B cell (primary cell): Measurements from ENCODE around the gene CACNA1G. TPM values are rescaled to one million over a fixed set of nuclear protein-coding genes. Genes with fewer than 3 reads are reported as not detected.

Experiments used
- ATAC-seq: fragments of 200-7000 bp; cut with Tn5 transposase; one replicate; pipeline ENCODE4 v1.10.0; 2021; ENCODE audit warnings: low read depth, mild to moderate bottlenecking, moderate number of reproducible peaks, moderate library complexity
- CTCF ChIA-PET: fragments of 350-600 bp; sonication (Branson Sonifier 250); formaldehyde crosslinking; loops from one replicate; lab custom pipeline; 2021; ENCODE audit warnings: antibody characterized with exemption, inconsistent platforms; lab: Charles Lee
- POLR2A ChIA-PET: fragments of 350-600 bp; sonication (Branson Sonifier 250); formaldehyde crosslinking; loops from one replicate; lab custom pipeline; 2021; ENCODE audit warnings: antibody characterized with exemption; lab: Charles Lee
- DNase-seq: peaks from one replicate; pipeline ENCODE4 v3.0.0; 2013
- H2AFZ ChIP-seq: 2 replicates; pipeline ENCODE4 v1.6.1; 2012; ENCODE audit warnings: mild to moderate bottlenecking, low read depth, low read length; ENCODE audit not compliant: insufficient read depth, poor library complexity, severe bottlenecking
- H3K27ac ChIP-seq, 2 donors: 1 replicate in 1 of 2; 2 replicates in 1 of 2; pipeline ENCODE4 v1.5.1; 2012 to 2013; ENCODE audit warnings: low read length in 2 of 2, mild to moderate bottlenecking in 2 of 2, moderate library complexity in 1 of 2
- H3K27me3 ChIP-seq, 4 experiments: fragments of 200-600 bp in 1 of 4; sonication (generic) in 1 of 4; replicated peaks in 1 of 4; 1 replicate in 2 of 4; 2 replicates in 2 of 4; pipeline versions ENCODE4 v1.6.1 to v1.7.0; 2013 to 2016; ENCODE audit warnings: low read length in 3 of 4, mild to moderate bottlenecking in 2 of 4, mixed read lengths in 1 of 4, moderate library complexity in 1 of 4; ENCODE audit not compliant: insufficient read depth in 4 of 4, control insufficient read depth in 3 of 4; ENCODE audit errors: control extremely low read depth in 1 of 4
- H3K36me3 ChIP-seq, 2 experiments: replicated peaks in 1 of 2; 1 replicate in 1 of 2; 2 replicates in 1 of 2; pipeline versions ENCODE4 v1.6.1 to v1.7.1; 2013; ENCODE audit warnings: low read length in 1 of 2; ENCODE audit not compliant: insufficient read depth in 2 of 2, control insufficient read depth in 1 of 2; ENCODE audit errors: control extremely low read depth in 1 of 2, extremely low read depth in 1 of 2
- H3K4me1 ChIP-seq, 2 donors: fragments of 200-600 bp in 1 of 2; sonication (generic) in 1 of 2; 1 replicate in 1 of 2; 2 replicates in 1 of 2; pipeline versions ENCODE4 v1.5.1 to v1.6.1; 2013 to 2017; ENCODE audit warnings: low read length in 2 of 2; ENCODE audit not compliant: control insufficient read depth in 2 of 2, insufficient read depth in 2 of 2
- H3K4me2 ChIP-seq: replicated peaks from 2 replicates; pipeline ENCODE3; 2012; ENCODE audit warnings: mild to moderate bottlenecking, low read depth, low read length; ENCODE audit not compliant: poor library complexity, severe bottlenecking
- H3K4me3 ChIP-seq, 5 experiments: fragments of 200-600 bp in 1 of 5; sonication (generic) in 1 of 5; 1 replicate in 3 of 5; 2 replicates in 2 of 5; pipeline versions ENCODE4 v1.5.1 to v1.7.0; 2011 to 2016; ENCODE audit warnings: low read length in 4 of 5, mild to moderate bottlenecking in 4 of 5, low read depth in 2 of 5, control low read depth in 1 of 5, moderate library complexity in 1 of 5; ENCODE audit not compliant: insufficient read depth in 1 of 5; ENCODE audit errors: control extremely low read depth in 1 of 5, extremely low read depth in 1 of 5
- H3K79me2 ChIP-seq: fragments of 200-600 bp; sonication (generic); one replicate; pipeline ENCODE4 v1.6.0; 2016; ENCODE audit warnings: low read length; ENCODE audit not compliant: control insufficient read depth, insufficient read depth
- H3K9ac ChIP-seq: fragments of 200-600 bp; sonication (generic); 2 replicates; pipeline ENCODE4 v1.6.1; 2017; ENCODE audit warnings: mild to moderate bottlenecking, low read length, moderate library complexity
- H3K9me3 ChIP-seq, 3 donors: one replicate each; pipeline versions ENCODE4 v1.6.1 to v1.7.1; 2013; ENCODE audit warnings: low read length in 2 of 3; ENCODE audit not compliant: control insufficient read depth in 2 of 3, insufficient read depth in 1 of 3; ENCODE audit errors: control extremely low read depth in 1 of 3
- H4K20me1 ChIP-seq: 2 replicates; pipeline ENCODE4 v1.6.0; 2012; ENCODE audit warnings: mild to moderate bottlenecking, low read length; ENCODE audit not compliant: insufficient read depth, control insufficient read depth, poor library complexity, severe bottlenecking
- H3K27ac Mint-ChIP-seq: one replicate; pipeline ENCODE4 v1.8.0; 2021; ENCODE audit warnings: mixed read lengths
- H3K27me3 Mint-ChIP-seq: one replicate; pipeline ENCODE4 v1.8.0; 2021; ENCODE audit warnings: mixed read lengths
- H3K4me1 Mint-ChIP-seq: one replicate; pipeline ENCODE4 v1.8.0; 2021; ENCODE audit warnings: mixed read lengths
- H3K4me3 Mint-ChIP-seq: one replicate; pipeline ENCODE4 v1.8.0; 2021; ENCODE audit warnings: mixed read lengths
- H3K9me3 Mint-ChIP-seq: one replicate; pipeline ENCODE4 v1.8.0; 2022; ENCODE audit warnings: mixed read lengths; ENCODE audit not compliant: insufficient read depth
- EZH2 ChIP-seq: IDR thresholded peaks from 2 replicates; pipeline ENCODE4 v1.6.1; 2012; ENCODE audit warnings: borderline replicate concordance, low read depth, mild to moderate bottlenecking, moderate library complexity, low read length; ENCODE audit not compliant: insufficient read depth, poor library complexity, severe bottlenecking
- WGBS: methylation state at CpG from one replicate; pipeline ENCODE4 v1.1.5; 2013; ENCODE audit warnings: missing lambda C conversion rate; ENCODE audit not compliant: insufficient coverage; 5-methylcytosine and 5-hydroxymethylcytosine counted together
- intact Hi-C: fragments of 100-400 bp; cut with micrococcal nuclease; formaldehyde crosslinking; loops from one replicate; pipeline ENCODE4 v1.10.0; 2022
- polyA plus RNA-seq: library from polyadenylated mRNA; depleted of rRNA; stranded (reverse); fragments of >200 nt; gene quantifications from 2 replicates; pipeline ENCODE4 v1.2.3, GENCODE V29; 2012
- total RNA-seq, 2 donors: library from RNA; stranded (reverse); fragments of 120-200 nt in 1 of 2; gene quantifications; 1 replicate in 1 of 2; 2 replicates in 1 of 2; pipeline versions ENCODE4 v1.2.3 to v1.2.4, GENCODE V29; 2013 to 2022
- TF ChIP-seq, protein P1 (sequence below): fragments of 200-600 bp; IDR thresholded peaks from one replicate; pipeline ENCODE4 v1.8.0; 2022; ENCODE audit warnings: antibody characterized with exemption, mild to moderate bottlenecking

The CACNA1G gene
- total and polyA plus RNA-seq, 2 donors (not counting 1 experiment from before 2014, with no cell fraction given), result 0.12 TPM; not detected in 1

DNA sequence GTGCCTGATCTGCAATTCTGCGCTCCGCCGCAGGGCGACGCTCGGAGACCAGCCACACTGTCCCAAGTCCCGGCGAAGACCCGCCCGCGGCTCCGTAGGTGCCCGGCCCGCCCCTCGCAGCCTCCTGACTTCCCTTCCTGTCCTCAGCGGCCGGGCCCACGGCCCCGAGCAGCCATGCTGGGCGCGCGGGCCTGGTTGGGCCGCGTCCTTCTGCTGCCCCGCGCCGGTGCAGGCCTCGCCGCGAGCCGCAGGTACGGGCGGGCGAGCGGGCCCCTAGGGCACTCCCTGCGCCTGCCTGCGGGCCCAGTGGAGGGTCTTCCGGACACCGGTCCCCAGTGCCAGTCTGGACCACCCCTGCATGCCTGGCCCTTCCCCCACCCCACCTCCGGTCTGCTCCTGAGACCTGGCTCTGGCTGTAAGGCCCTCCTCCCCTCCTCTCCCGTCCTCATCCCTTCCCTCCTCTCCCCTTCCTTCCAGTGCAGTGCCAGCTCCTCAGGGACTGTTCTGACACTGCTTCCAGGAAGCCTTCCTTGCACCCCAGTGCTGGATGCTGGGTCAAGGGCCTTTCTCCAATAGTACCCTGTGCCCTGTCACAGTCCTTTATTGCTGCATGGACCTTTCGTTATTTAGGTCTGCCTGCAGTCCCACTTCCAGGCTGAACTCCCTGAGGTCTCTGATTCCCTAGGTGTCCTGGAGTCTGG, 13.3 kb upstream of the CACNA1G start, which contains the start of gene SPATA20:
Gene SPATA20, plus strand, starts transcription at position 140 of the 701 bp plus-strand sequence. Its CDS starts 35 bp downstream, at position 175.
- intact Hi-C loops, result loop anchor here (1.0 to 5.0 kb wide), 4 partner anchors 13 to 620 kb away; partner anchors contain the start of genes CACNA1G and NME2
- peaks cover 0 to 11% (median 5%) of the 10 kb centered on the region in 4 experiments for H3K27me3 ChIP-seq
- H3K4me2 ChIP-seq, result peak within 1 kb of the TSS; percentile 94
- peak within 1 kb of the TSS; percentile 68 for H3K9ac ChIP-seq
- Mint-ChIP-seq H3K27me3 (peaks cover 7% of the 10 kb centered on the region), H3K4me3 (peak within 1 kb of the TSS; percentile 84), H3K4me1 (peaks cover 19% of the 10 kb centered on the region), H3K9me3 (no peaks in the 10 kb centered on the region), H3K27ac (peak within 1 kb of the TSS; percentile 78)
- WGBS, result 4% methylated on average over 42 of the region's 42 CpGs
- ATAC-seq (peak; percentile 87), DNase-seq (peak; percentile 92)
- H3K36me3 ChIP-seq, result peaks cover 0 to 3% of the 10 kb centered on the region in 2 experiments
- H3K27ac ChIP-seq, result peak within 1 kb of the TSS in 1 of 2 donors; percentile 40
- ChIA-PET CTCF (interaction anchor here (0.6 to 4.8 kb wide), 9 partner anchors 9 to 295 kb away, joined by 3 to 45 read pairs (median 5); partner anchors contain the start of gene CACNA1G), POLR2A (interaction anchor here (0.5 to 1.0 kb wide), 3 partner anchors 171 to 805 kb away, joined by 3 to 8 read pairs (median 3); no protein-coding TSS in a partner anchor)
- H3K4me3 ChIP-seq, result peak within 1 kb of the TSS in 4 of 5 experiments; percentile 20 to 62 (median 52)
- H3K9me3 ChIP-seq, result no peaks in the 10 kb centered on the region
- H3K79me2 ChIP-seq, result no peaks in the 10 kb centered on the region
- no peak for TF ChIP-seq EZH2
- TF ChIP-seq, protein P1, sequence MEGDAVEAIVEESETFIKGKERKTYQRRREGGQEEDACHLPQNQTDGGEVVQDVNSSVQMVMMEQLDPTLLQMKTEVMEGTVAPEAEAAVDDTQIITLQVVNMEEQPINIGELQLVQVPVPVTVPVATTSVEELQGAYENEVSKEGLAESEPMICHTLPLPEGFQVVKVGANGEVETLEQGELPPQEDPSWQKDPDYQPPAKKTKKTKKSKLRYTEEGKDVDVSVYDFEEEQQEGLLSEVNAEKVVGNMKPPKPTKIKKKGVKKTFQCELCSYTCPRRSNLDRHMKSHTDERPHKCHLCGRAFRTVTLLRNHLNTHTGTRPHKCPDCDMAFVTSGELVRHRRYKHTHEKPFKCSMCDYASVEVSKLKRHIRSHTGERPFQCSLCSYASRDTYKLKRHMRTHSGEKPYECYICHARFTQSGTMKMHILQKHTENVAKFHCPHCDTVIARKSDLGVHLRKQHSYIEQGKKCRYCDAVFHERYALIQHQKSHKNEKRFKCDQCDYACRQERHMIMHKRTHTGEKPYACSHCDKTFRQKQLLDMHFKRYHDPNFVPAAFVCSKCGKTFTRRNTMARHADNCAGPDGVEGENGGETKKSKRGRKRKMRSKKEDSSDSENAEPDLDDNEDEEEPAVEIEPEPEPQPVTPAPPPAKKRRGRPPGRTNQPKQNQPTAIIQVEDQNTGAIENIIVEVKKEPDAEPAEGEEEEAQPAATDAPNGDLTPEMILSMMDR, result peak; percentile 98
- H2AFZ ChIP-seq, result peak within 1 kb of the TSS; percentile 87
- H3K4me1 ChIP-seq, result peaks cover 14 to 21% of the 10 kb centered on the region in 2 donors
- H4K20me1 ChIP-seq, result no peaks in the 10 kb centered on the region
